ENCODE measurements around the gene LAMA3.

The LAMA3 gene

DNA sequence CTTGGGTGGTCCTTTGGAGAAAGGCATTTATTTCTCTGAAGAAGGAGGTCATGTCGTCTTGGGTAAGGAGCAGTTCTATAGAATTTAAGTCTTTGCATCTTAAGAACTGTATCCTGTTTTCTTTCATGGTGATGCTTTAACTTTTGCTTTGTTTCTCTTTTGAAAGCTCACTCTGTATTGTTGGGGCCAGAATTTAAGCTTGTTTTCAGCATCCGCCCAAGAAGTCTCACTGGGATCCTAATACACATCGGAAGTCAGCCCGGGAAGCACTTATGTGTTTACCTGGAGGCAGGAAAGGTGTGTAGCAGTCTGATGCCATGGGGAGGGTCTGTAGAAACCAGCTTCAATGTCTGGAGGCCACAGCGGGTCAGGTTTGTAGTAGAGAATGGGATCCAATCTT is 260.6 kb downstream of the LAMA3 start:
- no peak for DNase-seq

DNA sequence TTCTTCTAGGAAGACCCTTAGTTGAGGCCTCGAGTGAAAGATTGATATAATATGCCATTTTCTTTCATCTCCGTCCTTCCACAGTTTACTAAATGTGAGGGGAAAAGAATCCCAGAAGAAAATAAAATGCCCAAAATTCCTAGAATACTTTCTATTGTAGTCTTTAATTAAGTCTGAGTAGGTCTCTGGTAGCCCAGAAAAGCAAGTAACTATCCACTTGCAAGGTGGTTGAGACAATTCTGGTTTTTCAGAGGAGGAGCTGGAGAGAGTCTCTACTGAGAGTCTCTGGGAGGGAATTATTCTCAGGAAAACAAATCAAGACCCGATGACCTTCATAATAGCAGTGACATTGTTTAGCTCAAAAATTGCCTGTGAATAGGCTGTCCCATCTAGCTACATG is 261.4 kb downstream of the LAMA3 start:
- DNase-seq, result no peak

DNA sequence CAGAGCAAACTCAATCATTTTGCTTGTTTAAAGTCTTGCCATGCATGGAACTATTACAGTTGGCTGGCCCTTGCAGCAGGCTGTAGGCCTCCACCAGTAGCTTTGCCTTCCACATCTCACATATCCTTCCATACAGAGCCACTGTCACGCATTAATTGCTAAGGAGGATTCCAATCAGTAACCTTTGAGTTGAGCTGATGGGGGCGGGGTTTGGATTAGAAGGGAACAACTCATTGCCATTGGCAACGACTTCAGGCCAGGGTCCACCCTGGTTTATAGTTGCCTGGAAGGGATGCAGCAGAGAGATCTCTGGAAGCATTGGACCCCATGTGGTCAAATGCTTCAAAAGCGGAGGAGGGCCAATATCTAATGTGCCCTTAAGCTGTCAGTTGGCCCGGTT is 262.0 kb downstream of the LAMA3 start:
- no peak for DNase-seq

DNA sequence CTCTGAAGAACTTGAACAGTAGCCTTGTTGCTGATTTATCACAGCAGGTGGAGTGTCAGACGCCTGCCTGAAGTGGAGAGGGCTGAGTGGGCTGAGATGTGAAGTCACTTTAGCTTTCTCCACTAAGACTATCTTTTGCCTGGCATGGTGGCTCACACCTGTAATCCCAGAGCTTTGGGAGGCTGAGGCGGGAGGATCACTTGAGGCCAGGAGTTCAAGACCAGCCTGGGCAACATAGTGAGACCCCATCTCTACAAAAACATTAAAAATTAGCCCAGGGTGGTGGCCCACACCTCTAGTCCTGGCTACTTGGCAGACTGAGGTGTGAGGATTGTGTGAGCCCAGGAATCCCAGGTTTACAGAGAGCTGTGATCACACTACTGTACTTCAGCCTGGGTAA is 264.7 kb downstream of the LAMA3 start:
- DNase-seq, result no peak

DNA sequence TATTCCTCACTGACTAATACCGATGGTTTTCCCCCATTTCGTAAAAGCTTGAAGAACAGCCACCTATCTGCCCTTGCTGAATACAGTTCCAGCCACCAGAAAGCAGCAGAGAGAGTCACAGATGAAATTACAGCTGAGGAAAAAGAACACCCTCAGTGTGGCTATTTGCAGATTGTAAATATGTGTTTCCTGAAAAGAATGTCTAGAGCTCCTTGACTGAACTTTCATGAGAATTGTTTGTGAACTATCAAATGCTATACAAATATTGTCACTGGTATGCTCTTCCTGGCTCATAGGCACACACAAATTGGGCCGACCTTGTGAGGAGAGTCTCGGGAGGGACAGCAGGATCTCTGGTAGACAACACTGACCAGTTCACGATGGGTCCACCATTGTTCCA is 267.2 kb downstream of the LAMA3 start:
- no peak for DNase-seq

DNA sequence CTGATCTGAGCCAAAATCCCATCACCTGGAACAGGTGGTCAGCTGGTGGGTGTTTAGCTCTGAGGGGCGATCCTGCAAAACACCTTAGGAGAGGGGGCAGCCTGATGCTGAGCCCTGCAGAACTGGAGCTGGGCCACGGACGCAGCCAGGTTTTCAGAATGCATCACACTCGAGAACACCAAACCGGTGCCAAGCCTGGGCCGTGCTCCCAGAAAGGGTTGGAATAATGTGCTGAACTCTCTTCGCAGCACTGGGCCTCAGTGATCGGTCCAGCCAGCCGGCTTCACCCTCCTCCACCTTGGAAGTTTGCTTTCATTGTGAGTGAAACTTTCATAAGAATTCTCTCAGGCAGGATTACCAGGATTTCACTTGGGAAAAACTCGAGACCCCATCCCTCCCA is 268.8 kb downstream of the LAMA3 start:
- no peak for DNase-seq

DNA sequence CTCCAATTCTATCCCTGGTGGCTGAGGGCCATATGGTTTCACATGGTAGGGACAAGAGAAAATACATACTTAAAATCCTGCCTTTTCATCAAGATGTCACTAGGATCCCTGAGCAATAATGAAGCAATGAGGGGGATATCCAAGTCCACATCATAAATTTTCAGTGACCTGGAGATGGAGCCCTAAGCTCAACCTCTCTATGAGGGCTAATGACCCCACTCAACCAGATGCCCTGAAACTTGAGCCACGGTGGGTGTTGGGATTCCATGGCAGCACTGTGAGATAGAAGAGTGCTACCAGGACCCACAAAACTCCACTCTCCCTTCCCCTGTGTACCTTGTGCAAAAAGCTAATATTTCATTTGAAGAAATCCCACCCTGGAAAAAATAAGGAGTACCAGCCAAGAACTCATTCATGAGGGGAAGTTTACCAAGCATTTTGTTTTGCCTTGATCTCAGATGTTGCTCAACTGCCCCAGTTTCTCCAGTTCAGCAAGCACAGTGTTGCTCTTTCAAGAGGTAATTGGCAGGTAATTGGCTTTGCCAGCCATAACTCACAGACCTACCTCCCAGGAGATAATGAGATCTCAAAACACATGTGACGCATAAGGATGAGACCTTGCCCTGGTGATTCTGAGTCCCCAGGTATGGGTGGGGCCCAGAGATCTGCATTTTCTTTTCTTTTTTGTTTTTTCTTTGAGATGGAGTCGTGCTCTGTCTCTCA is 274.4 kb downstream of the LAMA3 start:
- no peak for DNase-seq

DNA sequence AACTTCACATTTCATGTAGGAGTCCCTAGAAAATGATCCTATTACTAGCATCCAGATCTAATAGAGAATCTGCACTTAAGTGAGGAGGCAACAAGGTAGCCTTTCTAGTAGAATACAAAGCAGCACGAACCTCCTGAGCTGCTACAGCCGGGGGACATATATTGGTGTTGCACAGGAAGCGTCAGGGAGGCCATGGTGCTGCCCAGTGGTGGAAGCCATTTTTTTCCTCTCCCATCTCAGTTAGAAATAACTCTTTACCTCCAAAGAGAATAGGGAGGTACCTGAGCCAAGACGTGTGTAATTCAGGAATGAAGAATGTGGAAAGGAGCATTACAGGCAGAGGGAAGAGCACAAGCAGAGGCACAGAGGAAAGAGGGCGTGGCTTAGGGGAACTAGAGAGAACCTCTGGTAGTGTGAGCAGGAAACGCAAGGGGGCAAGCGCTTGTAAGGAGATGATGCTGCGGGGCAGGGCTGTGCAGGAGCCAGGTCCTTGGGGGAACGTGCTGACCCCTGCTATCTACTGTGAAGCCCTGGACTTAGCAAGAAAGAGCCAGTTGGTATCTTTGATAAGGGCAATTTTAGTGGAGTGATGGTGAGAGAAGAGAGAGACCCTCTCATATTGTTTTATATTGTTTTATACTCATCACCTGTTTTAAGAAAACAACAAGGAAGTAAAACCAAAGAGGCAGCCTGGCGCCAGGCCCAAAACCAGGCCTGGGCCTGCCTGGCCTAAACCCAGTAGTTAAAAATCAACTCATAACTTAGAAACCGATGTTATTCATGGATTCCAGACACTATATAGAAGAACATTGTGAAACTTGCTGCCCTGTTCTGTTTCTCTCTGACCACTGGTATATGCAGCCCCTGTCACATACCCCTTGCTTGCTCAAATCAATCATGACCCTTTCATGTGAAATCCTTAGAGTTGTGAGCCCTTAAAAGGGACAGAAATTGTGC is 275.3 kb downstream of the LAMA3 start:
- DNase-seq, result peak; percentile 54 to 66

DNA sequence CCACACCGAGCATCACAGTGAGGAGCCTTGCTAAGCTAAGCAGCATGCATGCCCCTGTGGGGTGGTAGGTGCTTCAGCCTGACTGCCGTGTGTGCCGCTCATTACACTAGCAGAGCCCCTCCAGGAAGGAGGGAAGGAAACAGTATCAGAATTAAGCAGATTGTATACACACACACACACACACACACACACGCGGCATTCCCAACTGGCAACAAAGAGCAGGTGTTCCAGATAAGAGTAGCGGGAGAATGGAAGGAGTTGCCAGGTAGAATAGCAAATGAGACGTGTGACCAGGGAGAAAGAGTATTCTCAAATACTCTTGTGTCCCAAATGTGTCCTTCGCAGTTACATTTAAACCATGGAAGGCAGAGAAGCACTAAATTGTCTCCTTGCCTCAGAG is 277.7 kb downstream of the LAMA3 start:
- DNase-seq, result no peak

DNA sequence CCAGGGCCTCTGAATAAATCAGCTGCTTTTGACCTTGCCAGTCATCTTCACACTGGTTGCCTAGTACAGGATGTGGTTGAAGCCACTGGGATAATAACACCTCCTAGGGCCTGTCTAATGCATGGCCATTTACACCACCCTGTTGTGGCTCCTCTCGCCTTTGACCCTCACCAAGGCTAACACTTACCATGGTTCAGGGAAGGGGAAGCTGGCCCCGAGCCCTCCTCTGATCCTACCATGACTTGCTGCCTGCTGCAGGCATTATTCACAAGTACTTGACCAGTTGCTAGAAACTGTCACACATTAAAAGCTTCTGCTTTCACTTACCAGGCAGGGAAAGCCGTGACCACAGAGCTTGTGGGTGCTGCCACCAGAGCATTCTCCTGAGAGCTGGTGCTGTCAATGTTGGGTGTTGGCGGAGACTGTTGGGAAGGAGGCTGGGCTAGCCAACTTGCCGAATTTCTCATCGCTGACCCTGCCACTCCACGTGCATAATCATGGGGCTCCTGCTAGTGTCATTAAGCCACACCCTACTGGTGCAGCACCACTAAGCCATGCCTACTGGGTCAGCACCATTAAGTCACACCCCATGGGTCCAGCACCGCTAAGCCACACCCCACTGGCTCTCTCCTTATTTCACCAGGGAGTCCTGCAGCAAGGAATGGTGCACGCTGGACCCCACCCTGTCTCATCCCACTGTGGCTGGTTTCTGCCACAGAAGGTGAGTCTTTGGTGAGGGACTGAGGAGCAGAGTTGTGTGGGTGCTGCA is 278.3 kb downstream of the LAMA3 start:
- peak; percentile 48 for DNase-seq

DNA sequence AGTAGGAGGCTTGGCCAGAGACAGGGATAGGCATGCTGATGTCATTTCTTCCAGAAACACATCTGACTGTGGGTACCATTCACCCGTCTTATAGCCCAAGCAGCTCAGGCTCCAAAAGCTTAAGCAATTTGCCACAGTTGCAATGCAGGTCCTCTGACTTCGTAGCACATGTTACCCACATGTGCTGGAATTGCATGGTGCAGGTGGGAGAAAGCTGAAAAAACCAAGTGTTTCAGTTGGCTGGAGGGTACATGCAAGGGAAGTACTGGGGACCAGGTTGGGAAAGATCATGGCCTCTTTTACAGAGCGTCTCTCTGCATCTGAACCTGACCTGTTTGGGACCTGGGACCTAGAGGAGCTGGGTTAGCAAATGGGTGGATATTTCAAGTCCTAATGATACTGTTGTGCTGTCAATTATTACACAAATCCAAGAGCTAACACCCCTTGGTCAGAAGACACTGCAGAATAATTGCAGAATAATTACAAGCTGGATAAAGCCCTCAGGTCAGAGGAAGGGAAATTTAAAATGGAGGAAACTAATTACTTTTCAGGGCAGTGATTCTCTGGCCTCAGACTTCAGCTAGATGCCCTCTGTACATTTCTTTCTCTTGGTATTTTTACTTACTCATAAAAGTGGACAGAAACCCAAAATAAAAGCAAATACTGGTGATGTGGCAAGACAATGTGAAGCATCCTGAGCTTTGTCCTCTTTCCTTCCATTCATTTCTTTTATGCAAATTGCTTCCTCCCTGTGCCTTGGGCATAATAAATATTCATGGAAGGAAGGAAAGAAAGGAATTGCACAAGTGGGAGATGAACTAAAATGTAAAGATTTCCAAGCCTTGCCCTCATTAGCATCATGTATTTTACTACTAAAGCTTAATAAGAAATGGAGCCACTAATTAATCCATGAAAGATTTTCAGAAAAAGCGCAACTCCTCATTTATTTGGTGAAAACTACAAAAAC is 279.7 kb downstream of the LAMA3 start:
- DNase-seq, result no peak

DNA sequence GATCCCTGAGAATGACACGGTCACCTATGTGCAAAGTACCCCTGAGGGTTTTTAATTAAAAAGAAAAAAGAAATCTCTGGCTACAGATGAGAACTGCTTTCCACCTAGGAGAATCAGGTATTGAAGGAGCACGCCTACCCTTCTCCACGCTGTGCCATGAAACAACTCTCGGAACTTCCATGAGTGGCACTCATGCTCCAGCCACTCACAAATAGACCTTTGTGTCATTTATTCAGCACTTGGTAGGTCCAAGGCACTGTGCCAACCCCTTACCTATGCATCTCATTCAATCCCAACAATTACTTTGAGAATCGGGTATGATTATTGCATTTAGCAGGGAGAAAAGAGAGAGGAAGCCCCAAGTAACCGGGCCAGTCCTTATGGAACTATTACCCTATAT is 280.4 kb downstream of the LAMA3 start:
- DNase-seq, result no peak

DNA sequence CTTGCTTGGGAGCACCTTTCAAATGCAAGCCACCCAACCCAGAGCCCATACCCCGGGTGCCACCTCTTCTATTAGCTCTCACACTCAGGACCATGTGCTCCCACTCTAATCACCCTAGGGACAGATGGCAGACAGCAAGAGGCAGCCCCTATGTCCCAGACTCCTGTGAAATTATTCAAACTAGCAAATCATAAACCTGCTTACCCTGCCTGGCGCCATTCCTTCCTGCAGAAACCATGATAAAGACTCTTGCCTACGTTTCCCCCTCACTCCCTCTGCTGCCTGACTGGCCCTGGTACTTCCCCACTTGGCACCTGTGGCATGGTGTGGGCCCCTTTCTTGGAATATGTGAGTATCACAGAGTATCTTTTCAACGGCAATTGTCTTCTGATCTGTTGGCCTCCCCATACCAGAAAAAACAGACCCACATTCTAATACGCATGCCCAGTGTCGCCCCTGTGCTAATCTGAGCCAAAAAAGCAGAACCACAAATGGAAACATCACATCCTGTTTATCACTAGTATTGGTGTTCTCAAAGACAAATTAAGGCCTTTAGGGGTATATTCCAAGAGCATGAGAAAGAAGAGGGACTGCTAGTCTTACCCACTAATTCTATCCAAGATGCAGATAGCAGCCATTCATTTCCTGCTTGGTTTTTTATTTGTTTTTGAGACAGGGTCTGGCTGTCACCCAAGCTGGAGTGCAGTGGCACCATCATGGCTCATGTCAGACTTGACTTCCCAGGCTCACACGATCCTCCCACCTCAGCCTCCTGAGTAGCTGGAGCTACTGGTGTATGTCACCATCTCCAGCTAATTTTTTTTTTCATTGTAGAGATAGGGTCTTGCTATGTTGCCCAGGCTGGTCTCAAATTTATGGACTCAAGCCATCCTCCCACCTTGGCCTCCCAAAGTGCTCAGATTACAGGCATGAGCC is 281.2 kb downstream of the LAMA3 start:
- DNase-seq, result peak; percentile 77 to 84

DNA sequence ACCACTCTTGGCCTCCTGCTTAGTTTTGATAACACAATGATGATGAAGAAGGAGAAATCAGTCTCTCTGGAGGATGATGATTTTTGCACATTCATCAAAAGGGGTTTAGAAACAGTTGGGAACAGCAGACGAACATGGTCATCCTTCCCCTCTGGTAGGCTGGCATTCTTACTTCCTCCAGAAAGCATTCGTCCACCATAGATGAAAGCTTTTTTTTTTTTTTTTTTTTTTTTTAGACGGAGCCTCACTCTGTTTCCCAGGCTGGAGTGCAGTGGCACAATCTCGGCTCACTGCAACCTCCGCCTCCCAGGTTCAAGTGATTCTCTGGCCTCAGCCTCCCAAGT is 281.8 kb downstream of the LAMA3 start:
- no peak for DNase-seq

DNA sequence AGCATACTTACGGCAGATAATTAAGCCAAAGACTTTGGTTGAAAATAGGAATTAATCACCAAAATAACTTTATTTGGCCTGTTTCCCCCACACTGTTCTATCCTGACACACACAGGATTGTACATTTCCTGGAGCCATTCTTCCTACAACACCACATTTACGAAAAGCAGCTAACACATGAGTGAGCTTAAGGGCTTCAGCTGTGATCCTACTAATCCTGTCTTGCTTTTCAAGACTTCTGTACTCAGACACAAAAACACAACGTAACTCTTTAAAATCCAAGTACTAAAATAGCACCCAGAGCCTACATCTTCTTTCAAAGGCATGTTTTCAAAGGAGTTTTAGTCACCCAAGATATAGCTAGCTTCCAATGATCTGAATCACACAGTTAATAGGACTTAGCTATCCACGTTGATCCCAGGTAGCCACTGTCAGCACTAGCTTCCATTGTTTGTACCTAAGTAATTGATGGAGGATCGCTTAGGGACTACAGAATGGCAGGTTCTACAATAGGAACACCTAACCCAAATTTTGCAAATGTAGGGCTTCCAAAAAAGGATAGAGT is 282.5 kb downstream of the LAMA3 start:
- DNase-seq, result no peak

DNA sequence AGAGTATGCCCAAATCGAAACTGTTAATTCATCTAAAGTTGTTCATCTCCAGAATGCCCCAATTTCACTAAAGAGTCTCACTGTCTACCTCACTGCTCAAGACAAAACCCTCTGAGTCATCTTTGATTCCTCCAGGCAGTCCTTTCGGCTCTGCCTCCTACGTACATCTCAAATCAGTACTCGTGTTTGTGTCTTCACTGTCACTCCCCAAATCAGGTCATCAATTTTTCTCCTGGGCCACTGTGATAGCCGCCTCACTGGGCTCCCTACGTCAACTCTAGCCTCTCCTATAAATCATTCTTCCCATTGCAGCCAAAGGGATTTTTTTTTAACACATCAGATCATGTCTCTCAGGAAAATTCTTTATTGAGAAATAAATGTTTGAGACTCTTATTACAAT is 283.2 kb downstream of the LAMA3 start:
- DNase-seq, result peak; percentile 19 to 54

DNA sequence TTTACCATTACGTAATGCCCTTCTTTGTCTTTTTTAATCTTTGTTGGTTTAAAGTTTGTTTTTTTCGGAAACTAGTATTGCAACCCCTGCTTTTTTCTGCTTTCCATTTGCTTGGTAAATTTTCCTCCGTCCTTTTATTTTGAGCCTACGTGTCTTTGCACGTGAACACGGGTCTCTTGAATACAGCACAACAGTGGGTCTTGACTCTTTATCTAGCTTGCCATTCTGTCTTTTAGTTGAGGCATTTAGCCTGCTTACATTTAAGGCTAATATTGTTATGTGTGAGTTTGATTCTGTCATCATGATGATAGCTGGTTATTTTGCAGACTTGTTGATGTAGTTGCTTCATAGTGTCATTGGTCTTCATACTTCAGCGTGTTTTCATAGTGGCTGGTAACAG is 287.9 kb downstream of the LAMA3 start:
- no peak for DNase-seq

DNA sequence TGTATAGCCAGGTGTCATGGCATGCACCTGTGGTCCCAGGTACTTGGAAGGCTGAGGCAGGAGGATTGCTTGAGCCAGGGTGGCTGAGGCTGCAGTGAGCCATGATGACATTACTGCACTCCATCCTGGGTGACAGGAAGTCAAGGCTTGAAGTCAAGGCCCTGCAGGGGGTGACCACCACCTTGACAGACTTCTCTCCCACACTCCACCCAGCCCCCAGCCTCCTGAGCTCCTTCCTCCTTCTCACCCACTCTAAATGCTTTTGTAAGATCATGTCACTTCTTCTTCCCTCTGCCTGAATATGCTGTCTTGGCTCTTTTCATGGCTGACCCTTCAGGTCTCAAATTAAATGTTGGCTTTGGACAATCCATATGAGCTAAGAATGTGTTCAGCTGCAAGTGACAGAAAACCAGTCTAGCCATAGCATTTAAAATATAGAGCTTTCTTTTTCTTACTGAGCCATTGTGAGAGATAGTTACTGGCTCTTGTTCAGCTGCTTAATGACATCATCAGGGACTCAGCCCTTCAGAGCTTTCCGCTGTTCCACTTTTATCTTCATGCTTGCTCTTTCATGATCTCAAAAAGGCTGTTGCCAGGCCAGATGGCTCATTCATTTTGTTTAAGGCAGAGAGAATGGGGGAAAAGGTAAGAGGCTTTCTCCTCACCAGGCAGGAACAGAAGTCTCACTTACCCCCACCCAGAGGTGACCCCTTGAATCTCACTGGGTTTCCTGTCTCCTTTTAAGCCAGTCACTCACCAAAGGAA is 288.6 kb downstream of the LAMA3 start:
- DNase-seq, result peak; percentile 22 to 32

DNA sequence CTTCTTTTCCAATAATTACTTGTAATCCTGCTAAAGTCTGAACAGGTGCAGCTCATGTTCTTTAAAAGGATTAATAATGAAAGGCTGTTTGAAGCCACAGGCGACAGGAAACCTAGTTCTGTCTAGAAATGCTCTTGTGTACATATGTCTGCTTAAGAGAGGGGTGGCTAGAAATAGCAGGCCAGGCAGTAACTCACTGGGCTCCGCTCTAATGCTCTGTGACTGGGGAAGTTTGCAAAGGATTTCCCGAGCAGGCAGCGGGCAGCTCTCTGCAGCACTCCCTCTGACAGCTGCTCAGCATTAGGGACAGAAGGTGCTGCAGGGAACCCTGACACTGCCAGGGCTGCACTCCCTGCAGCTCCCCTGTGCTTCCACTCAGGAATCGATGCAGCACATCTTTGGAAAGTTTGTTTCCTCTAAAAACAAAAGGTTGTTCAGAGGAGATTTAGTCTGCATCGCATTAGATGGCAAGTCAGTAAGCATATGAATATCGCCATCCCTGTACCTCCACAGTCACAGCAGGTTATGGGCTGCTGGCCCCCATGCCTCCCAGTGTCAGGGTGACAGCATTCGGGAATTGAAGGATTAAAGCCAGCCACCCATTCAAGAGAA is 292.2 kb downstream of the LAMA3 start:
- no peak for DNase-seq
